ENCODE measurements around the gene RING1.

RING1 gene

GRCh38 chr6:33208091-33208967, at the start of gene RING1:
Gene RING1, plus strand, starts transcription at chr6:33208500. Its CDS starts 323 bp downstream, at chr6:33208823.
- DNase-seq (ENCODE audit: low read depth, low spot score), result no peak

DNA sequence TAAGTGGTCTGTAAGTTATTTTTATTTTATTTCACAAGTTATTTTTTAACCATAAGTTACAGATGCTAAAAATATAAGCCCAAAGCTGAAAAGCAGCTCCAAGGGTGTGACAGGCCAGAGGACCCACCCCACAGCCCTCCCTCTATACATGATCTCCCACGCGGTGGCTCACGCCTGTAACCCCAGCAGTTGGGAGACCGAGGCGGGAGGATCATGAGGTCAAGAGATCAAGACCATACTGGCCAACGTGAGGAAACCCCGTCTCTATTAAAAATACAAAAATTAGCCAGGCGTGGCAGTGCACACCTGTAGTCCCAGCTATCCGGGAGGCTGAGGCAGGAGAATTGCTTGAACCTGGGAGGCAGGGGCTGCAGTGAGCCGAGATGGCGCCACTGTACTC, 48.2 kb upstream of the RING1 start:
- DNase-seq (ENCODE audit: low read depth, low spot score), result no peak

DNA sequence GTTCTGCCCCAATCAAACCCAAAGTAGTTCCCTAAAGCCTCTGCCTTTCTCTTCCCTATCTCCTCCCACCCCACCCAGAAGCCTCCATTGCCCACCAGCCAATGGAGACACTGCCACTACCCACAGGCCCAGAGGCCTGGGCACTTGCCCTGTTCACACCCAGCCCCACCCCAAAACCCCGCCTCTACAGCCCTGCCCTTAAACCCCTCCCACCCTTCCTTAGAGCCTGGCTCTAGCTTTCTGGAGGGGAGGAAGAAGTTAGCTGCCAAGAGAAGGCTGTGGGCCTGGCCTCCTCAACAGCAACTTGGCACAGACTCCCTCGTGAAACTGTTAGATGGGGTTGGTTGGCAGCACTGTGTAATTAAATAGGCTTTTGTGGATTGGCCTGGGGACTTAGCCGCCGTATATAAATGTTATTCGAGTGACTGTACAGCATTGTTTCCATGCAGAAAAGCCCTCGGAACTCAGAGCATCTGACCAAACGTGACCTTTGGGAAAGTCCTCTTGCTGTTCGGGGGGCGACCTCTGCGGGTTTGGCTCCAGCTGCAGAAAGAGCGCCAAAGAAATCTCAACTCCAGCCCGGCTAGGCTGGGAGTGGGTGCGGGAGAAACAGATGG, 47.5 kb upstream of the RING1 start:
- no peak for DNase-seq (ENCODE audit: low read depth, low spot score)

DNA sequence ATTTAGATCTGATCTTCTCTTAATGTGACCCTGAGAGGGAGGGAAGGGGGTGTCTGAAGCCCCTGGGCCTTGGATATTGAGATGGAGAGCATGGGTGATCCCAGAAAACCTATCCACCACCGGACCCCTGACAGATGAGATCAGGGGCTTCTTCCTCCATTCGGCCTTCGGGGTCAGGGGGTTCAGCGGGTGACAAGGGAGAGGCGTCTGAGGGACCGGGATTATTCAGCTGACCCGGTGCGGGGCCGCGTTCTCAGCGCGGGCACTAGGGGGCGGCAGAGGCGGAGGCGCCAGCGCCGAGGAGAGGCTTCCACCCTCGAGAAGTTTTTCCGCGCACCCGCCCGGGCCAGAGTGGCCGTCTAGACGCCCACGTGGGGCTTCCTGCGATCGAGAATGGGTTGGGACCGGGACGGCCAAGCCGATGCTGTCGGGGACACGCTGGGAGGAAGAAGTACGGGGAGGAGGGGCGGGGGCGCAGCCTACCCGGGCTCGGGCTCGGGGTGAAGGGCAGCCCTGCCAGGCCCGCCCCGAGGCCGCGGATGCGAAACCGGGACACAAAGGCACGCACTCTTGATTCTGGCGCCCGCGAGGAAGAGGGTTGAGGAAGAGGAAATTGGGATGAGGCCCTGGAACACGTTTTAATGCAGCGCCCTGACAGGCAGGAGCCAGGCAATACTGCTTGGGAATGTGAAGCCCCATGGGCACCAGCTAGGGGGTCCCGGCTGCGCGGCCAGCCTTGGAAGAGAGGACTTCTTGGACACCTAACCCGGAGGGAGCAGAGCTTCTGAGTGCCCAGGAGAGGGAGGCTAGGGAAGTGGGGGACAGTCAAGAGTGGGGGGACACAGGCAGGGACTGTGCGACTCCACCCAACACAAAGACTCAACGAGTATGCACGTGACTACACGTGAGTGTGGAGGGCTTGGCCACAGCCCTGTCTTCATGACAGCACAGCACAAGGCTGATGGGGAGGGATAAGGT, 46.7 kb upstream of the RING1 start:
- DNase-seq (ENCODE audit: low read depth, low spot score), result no peak

GRCh38 chr6:33163540-33163939, 44.8 kb upstream of the RING1 start:
- no peak for DNase-seq (ENCODE audit: low read depth, low spot score)

GRCh38 chr6:33164176-33164575, 44.1 kb upstream of the RING1 start:
- no peak for DNase-seq (ENCODE audit: low read depth, low spot score)

- DNase-seq (ENCODE audit: low read depth, low spot score), result no peak
These were observed 43.5 kb upstream of the RING1 start for GRCh38 chr6:33164665-33165373.

DNA sequence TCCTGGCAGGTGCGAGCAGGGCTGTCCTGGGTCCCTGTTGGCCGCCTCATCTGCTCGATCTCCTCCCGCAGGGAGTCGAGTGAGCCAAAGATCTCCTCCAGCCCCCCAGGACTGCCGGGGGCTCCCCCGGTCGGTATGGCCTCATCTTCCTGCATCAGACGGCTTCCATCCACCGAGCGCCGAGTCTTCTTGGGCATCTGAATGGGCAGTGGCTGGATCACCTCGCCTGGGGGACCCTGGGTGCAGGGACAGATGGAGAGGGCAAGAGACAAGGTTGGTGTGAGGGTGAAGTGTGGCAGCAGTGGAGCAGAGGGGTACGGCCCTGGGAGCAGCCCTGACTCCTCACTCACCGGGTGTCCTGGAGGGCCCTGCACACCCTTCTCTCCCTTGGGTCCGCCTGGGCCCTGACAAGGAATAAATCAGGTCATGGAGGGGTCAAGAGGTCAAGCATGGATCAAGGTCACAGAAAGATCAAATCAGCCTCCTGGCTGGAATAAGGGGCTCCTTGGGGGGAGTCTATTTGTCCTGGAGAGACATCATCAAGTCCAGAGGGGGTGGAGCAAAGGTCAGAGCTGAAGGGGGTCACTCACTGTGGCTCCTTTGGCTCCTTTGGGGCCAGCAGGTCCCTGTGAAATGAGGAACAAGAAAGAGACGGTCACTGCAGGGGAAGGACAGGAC, 42.6 kb upstream of the RING1 start:
- DNase-seq (ENCODE audit: low read depth, low spot score), result no peak

- DNase-seq (ENCODE audit: low read depth, low spot score), result no peak
These were observed 41.9 kb upstream of the RING1 start for GRCh38 chr6:33166363-33166762.

DNA sequence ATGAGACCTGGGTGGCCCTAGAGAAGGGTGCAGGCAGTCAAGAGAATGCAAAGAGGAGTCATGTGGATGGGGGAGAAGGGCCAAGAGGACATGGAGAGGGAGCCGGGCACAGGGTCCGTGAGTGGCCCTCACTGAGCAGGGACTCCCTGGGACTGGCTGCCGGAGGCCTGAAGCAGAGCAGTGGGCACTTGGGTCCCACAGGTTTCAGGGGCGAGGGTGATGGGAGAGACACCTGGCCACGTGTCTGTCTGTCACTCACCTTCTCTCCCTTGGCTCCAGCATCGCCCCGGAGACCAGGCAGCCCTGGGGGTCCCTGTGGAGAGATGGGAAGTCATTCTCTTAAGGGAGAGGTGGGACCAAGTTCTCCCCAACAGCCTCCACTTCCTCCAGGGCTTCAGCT, 41.5 kb upstream of the RING1 start:
- DNase-seq (ENCODE audit: low read depth, low spot score), result no peak

DNA sequence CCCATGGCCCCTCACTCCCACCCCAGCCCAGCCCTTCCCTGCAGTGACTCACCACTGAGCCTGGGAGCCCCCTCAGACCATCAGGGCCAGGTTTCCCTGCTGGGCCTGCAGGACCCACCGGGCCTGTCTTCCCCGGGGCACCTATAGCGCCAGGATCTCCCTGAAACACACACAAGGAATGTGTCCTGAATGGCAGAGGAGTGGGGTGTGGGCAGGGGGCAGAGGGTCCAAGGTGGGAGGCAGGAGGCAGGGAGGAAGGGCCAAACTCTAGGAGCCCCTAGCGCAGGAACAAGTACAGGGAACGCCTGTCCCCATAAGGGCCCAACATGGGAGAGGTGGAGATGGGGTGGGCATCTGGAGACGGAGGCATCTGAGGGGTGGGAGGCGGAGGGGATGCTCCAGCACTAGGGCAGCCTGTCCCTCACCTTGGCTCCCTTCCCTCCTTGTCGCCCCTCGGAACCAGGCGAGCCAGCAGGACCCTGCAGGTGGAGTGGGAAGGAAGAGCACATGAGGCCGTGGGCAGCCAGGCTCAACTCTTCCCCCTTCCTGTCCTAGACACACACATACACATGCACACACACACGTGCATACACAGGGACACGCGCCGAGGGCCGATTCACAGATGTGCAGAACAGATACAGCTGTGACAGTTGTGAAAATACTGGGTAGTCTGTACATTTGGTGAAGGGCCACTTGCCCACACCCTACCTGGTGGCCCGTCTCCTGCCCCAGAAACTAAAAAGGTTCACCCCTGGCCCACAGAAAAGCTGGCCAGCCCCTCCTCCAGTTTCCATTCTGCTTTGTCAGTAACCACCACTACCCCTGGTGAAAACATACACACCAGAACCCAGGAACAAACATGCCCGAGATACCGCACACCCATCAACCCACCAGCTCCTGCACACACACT, 40.7 kb upstream of the RING1 start:
- DNase-seq (ENCODE audit: low read depth, low spot score), result no peak

GRCh38 chr6:33168284-33168601, 40.1 kb upstream of the RING1 start:
- DNase-seq (ENCODE audit: low read depth, low spot score), result no peak

- no peak for DNase-seq (ENCODE audit: low read depth, low spot score)
These were observed 39.7 kb upstream of the RING1 start for GRCh38 chr6:33168639-33169038.

DNA sequence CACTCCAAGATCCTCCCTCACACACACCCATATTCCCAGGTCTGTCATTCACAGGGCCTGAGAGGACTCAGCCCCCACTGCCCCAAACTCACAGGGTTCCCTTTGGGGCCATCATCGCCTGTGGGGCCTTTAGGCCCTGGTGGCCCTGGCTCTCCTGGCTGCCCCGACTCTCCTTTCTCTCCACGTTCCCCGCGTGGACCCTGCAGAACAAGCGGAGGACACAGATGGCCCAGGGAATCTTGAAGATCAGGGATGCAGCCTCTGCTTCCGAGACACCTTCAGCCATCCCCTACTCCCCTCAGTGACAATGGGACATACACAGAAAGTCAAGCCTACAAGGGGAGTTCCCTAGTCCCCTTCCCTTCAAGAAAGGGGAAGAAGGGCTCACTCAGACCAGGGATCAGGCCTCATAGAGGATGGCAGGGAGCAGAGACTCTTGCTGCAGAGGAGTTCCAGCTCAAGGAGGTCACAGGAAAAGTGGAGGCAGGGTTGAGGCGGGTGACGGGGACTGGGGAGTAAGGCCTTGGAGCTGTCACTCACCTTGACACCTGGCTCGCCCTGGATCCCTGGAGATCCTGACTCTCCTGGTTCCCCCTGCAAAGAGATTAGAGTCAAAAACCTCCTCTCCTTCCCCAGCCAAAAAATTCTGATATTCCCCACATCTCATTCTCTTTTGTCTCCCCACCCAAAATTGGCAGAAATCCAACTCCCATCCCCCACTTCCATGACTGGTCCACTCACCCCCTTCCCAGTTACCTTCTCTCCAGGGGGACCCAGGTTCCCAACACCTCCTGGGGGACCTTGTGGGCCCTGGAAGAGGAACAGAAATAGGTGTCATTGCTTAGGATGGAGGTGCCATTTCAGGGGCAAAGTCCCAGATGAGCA, 38.8 kb upstream of the RING1 start:
- DNase-seq (ENCODE audit: low read depth, low spot score), result no peak

DNA sequence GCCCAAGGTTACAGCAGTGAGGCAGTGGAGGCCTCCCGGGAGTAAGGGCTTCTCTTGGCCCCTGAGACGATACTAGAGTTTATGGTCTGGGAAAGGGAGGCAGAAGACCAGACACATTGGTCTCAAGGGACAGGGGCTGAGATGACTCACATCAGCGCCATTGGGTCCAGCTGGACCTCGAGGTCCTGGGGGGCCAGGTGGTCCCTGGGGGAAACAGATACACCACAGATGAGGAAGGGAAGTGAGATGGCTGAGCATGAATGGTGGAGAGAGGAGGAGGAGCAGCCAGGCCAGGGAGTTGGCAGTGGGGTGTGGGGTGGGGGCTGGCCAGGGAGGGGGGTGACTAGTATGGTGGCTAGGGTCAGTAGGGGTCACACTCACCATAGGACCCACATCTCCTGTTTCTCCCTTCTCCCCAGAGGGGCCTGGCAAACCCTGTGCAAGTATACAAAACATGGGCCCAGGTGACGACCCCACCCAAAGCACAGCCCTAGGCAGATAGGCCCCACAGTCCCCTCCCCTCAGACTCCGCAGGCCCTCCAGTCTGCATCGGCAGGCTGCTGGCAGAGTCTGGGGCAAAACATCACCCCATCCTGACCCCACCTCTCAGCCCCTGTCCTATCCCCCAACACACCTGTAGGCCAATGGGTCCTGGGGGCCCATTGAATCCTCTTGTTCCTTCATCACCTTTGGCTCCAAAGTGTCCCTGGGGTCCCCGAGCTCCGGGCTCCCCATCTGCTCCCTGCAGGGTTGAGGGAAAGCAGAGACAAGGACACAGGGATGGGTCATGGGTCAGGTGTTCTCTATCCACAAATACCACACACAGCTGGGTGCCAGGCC, 37.9 kb upstream of the RING1 start:
- DNase-seq (ENCODE audit: low read depth, low spot score), result no peak

GRCh38 chr6:33171016-33171879, 37.1 kb upstream of the RING1 start:
- DNase-seq (ENCODE audit: low read depth, low spot score), result no peak
